GM12892 (cell line): ENCODE measurements around the gene REEP5.

Experiments used
- POLR2A ChIP-seq: IDR thresholded peaks from 2 replicates; pipeline ENCODE4 v1.6.1; 2011; ENCODE audit warnings: low read depth, low read length, control low read depth
- POLR2AphosphoS5 ChIP-seq: IDR thresholded peaks from 2 replicates; pipeline ENCODE4 v1.6.1; 2011; ENCODE audit warnings: low read depth, low read length, control low read depth
- TAF1 ChIP-seq: IDR thresholded peaks from 2 replicates; pipeline ENCODE4 v1.6.1; 2011; ENCODE audit warnings: low read depth, mild to moderate bottlenecking, control low read depth, low read length, borderline replicate concordance

DNA sequence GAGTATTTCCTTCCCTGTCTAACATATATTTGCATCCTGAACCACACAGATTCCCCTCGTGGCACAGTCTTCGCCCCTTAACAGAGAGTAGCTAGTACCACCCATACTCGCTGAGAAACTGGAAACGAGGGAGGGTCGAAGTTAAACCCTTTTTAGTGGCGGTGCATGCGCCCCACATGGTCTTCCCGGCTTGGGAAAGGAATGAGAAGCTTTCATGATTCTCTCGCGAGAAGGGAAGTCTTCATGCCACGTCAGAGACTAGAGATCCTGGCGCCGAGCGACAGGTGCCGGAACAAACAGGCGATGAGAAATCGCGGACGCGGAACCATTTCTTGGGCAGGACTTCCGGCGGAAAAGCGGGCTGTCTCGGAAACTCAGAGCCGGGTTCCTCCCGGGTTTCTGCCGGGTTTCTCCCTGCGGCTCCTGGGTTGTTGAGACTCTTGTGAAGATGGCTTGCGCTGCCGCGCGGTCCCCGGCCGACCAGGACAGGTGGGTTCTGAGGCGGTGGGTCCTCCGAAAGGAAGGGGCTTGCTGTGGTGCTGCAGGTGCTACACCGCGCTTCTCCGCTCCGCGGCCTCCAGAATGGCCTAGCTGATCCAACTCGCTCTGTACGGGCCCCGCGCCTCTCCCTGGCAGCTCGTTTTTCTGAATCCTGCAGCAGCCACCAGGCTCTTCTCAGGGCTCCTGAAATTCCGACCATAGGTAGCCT, 60.9 kb downstream of the REEP5 start, which contains the start of gene SRP19:
- peak; percentile 84 for TF ChIP-seq POLR2AphosphoS5
- peak; percentile 81 for TF ChIP-seq POLR2A
- peak; percentile 83 for TF ChIP-seq TAF1
